GM18502 (cell line): ENCODE measurements around the gene PIGM.

Source experiments
- ATAC-seq: cut with Tn5 transposase; IDR thresholded peaks from one replicate; pipeline ENCODE4 v1.9.1; 2021; ENCODE audit warnings: mild to moderate bottlenecking; ENCODE audit not compliant: unreplicated experiment, poor library complexity

PIGM gene

DNA sequence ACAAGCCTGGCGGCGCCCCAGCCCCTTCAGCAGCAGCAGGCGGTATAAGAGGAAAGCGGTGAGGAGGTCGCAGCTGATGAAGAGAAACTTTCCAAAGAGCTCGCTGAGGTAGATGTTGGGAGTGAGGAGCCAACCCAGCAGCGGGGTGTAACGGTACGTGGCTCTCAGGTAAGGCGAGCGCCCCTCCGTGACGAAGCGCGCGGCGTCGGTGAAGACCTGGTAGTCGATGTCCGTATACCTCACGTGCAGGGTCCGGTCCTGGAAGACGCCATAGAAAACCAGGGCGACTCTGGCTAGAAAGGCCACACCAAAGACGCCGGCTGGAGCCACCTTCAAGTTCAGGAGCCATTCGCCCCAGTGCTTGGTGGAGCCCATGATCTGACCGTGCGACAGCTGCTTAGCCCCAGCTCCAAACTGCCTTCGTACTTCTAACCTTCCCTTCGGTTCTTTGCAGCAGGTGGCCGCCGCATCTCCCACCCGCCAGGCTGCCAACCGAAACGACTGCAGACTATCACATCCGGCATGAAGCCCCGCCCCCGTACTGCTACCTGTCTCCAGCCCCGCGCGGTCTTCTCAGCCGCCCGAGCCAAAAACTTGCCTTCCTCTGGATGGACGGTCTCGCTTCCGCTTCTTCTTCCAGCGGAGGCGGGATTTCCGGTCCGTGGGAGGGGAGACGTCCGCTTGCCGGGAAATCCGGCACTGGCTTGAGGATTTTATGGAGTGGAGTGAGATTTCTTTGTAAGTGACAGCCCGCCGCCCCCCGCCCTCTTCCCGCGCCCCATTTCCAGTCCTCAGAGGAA, at the start of gene PIGM:
TSS of gene PIGM (minus strand) at position 626 of the 800 bp plus-strand sequence. CDS start at position 375, 251 bp downstream.
- ATAC-seq = peak; percentile 97

DNA sequence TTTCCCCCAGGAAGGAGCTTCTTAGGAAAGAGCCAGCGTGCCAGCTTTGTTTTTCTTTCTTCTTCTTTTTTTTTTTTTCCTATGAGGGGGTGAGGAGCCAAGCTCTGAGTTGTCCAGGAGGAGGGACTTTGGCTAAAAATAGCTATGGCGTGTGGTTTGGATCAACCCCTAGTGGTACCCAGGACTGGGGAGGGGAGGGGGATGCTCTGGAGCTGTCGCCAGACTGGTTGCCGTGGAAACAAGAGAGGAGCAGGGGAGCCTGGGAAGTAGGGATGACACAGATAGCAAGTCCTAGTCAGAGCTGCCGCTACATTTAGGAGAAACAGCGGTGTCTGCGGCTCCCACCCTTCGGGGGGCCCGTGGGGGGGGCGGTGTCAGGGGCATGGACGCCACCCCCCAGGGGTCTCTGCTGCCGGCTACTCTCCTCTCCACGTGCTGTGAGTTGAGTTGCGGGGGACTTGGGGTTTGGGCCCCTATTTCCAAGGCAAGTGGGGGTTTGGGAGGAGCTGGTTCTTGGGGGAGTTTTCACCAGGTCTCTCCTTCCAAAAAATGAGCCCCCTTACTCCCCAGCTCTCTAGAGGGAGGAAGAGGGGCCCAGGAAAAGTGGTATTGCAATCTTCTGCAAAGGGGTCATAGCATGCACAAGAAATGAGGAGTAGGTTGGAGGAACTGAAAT, 49.6 kb upstream of the PIGM start, which contains the start of gene KCNJ9:
TSS of gene KCNJ9 (plus strand) at position 278 of the 676 bp plus-strand sequence. CDS start 2,493 bp downstream, outside the sequence.
- no peak for ATAC-seq

DNA sequence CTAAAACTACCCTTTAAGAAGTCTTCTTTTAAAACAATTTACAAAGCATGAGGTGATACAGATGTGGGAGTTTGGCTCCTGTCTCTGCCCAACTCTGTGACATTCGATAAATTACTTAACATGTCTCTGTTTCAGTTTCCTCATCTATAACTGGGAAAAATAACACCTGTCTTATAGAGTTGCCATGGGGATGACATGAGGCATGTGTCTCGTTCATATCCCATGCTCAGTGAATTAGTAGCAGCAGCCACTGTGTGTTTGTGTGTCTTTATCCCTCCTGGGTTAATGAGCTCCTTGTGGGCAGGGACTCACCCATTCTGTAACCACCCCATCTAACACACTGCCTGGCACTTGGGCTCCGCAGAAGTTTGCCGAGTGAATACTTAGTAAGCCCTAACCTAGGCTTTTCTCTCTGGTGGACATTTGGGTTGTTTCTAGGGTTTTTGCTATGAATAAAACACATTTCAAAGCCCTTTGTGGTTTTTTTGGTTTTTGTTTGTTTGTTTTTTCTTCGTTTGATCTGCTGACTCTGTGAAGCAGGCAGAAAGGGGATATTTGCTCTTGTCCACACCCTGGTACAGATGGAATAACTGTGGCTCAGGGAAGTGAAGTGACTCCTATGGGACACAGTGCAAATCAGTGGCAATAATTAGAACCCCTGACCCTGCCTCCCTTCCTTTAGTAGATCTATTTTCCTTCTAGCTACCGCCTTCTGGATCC, 48.8 kb upstream of the PIGM start:
- no peak for ATAC-seq

DNA sequence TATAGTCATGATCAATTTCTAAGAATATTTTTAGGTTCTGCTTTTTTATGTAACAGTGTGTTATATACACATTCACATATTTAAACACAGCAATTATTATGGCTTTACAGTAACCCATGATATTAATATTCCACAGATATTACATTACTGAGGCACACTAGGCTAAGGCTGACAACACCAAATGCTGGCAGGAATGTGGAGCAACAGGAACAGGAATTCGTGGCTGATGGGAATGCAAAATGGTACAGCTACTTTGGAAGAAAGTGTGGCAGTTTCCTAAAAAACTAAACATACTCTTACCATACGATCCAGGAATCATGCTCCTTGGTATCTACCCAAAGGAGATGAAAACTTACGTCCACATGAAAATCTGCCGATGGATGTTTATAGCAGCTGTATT, 47.7 kb upstream of the PIGM start:
- ATAC-seq = no peak

DNA sequence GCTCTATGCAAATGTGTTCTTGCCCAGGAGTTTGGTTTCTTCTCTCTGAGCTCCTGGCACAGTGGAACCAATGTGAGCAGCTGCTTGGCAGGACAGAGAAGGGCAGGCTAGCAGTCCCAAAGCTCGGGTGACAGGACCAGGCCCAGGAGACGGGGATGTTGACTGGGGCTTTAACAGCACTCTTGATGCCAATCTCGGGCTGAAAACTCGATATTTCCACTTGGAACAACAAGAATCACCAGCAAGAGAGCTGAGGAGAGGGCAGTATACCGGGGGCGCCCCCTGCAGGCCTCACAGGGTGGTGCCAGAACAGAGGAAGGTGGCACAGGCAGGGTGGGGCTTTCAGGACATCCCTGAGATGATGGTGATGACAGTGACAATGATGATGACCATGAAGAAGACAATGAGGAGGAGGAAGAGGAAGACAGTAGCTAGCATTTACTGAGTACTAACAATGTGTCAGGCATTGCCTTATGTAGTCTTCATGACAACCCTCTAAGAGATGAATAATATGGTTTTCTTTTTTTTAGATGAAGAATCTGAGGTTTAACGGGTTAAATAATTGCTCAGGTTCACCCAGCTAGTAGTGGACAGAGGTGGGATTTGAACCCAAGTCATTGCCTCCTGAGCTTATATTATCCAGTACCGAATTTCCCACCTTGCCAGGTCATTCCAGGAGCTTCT, 46.9 kb upstream of the PIGM start:
- peak; percentile 70 for ATAC-seq

DNA sequence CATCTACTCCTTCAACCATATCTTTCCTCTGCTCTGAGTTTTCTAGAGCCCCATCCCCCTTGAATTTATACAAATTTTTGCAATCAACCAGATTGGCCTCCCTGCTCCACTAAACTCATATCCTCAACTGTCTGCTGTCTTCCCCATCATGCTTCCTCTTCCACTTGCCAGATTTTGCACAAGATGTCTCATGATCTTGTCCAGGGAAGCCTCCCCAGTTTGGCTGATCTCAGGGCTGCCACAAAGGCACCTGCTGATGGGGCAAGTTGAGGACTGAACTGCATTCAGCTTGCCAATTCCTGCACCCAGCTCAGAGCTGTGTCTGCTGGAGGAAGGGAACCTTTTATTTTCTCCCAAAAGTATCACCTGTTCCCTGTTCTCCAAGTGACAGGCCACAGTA, 45.7 kb upstream of the PIGM start:
- no peak for ATAC-seq

DNA sequence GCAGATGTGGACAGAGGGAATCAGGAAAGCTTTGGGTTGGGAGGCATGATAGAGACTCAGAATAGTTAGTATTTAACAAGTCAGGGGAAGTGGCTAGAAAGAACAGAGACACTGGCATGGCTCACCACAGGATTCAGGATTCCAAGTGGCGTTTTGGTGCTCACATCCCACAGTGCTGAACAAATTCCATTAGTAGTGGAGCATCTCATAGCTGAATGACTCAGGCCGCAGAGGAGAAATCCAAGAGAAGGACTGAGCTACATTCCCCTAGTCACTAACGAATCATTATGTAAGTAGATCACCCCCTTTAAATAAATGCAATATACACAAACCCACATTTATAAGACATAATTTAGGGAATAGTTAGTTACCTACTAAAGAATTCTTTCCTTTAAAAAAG, 44.5 kb upstream of the PIGM start:
- no peak for ATAC-seq

DNA sequence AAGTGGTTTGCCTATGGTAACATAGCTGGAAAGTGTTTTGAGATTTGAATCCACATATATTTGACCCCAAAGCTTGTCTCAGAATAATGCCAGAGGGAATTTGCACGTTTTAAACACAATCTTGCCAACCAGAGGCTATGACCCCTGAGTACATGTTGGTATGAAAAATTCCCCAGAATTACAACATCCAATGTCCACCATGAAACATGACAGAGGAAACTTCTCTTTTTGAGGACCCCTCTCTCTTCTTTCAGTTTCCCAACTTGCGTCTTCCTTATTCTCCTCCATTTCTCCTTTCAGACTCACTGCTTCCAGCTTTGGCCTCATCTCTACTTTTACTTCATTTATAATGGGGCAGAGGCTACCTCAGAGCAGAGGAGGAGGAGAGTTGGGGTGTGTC, 44.0 kb upstream of the PIGM start:
- no peak for ATAC-seq

DNA sequence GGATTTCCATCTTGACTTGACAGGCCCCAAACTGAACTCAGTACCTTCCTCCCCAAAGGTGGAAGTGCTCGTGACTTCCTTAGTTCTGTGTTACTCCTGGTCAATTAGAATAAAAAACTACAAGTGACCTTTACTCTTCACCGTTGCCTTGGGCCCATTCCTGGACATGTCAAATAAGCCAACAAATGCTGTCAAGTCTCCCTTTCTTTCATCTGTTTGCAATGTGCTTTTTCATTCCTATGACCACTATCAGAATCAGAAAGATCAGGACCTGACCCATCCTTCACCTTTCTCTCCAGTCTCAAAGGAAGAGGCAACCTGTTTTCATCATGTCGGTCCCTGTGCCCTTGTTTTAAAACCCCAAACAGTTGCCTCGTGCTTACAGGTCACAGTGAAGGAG, 43.1 kb upstream of the PIGM start:
- ATAC-seq = no peak

DNA sequence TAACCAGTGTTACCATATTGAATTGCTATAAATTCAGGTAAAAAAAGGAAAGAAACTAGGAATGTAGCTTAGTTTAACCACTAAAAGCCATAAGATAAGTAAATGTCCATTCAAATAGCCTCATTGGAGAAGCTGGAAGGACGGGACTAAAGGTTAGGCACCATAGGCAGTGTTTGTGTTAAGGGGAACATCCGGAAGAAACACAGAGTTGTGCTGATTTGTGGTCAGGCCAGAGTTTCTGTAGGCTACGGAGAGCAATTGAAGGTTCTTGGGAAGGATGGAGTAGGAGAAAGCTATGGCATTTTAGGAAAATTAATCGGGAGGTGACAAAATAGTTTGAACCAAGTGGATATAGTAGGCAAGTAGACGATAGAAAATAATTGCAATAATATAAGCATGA, 39.5 kb upstream of the PIGM start:
- no peak for ATAC-seq

DNA sequence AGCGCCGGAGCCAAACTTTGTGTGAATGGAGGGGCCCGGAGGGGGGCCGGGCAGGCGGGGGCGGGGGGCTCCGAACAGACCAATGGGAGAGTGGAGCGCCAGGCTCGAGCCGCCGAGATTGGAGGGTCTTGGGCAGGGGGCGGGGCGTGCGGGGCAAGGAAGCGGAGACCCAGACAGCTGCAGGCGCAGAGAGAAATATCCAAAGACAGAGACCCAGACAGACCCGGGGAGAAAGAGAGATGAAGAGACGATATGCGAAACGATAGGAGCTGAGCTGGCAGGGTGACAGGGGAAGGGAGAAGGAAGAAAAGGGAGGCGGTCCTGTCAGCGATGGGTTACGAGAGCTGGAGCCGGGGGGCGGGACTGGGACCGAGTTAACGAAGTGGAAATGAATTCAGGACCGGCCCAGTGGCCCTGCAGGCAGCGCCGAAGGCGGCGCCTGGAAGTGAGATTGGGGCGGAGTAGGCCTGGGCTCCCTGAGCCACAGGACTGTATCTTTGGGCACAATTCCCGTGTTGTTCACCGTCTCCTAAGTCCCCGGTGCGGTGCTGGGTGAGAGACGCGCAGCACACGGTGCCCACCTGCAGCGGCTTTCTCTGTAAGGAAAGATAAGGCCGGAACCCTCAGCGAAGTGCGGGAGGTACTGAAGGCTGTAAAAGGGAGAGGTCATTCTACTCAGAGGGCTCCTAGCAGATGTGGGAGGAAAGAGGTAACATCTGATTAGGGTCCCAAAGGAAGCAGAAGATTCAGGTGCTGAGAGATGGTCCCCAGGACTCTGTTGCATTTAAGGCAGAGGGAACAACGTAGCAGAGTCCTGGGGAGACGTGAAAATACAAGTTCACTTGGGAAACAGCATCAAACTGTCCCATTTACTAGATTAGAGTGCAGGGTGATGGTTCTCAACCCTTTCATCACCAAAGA, 38.7 kb upstream of the PIGM start:
- peak; percentile 58 for ATAC-seq

DNA sequence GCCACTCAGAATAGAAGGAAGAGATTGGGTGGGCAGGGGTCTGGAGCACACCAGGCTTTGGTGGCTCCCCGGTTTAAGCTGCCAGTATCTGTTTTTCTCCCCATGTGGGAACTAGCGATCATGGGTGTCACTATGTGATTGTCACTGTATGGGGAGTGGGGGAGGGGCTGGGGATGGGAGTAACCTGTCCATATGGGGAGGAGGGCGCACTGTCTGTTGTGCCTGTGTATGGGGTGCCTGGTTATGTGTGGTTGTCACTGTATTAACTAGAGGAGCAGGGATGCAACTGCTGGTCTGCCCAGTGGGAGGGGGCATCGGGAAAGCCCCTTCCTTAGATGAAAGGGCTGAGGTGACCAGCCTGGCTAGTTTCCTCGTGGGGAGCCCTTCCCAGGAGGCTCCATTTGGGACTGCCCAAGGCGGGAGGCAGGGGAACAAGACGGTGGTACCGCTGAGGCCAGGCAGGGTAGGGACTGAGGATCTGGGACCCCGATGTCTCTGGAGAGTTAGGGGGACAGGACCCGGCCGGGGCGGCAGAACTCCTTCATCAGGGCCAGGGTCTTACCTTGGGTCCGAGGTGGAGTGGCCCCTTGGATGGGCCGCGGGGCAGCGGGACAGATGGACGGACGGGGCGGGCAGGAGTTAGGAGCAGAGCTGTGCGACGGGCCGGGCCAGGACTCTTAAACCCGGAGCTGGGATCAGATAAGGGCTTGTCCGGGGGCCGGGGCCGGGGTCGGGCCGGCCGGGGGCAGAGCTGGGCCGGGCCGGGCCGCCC, 37.9 kb upstream of the PIGM start, which contains the start of gene KCNJ10:
TSS of gene KCNJ10 (minus strand) at position 701 of the 772 bp plus-strand sequence. CDS start 27,628 bp downstream, outside the sequence.
- ATAC-seq = no peak

DNA sequence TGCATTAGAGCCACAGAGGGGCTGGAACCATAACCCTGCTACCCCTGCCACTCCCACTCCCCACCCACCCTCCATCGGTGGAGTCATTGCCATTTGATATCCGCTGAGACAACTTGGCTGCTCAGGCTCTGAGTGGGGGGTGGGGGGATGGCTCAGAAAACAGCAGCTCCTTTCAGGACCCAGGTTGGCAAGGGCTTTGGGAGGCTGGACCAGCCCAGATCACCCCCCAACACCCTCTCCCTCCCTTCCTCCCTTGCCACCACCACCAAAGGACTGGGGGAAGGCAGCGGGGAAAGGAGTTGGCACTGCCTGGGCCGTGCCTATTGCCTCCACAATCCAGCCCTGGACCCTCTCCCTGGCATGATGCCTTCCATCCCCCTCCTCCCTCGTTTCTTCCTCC, 36.4 kb upstream of the PIGM start:
- no peak for ATAC-seq

DNA sequence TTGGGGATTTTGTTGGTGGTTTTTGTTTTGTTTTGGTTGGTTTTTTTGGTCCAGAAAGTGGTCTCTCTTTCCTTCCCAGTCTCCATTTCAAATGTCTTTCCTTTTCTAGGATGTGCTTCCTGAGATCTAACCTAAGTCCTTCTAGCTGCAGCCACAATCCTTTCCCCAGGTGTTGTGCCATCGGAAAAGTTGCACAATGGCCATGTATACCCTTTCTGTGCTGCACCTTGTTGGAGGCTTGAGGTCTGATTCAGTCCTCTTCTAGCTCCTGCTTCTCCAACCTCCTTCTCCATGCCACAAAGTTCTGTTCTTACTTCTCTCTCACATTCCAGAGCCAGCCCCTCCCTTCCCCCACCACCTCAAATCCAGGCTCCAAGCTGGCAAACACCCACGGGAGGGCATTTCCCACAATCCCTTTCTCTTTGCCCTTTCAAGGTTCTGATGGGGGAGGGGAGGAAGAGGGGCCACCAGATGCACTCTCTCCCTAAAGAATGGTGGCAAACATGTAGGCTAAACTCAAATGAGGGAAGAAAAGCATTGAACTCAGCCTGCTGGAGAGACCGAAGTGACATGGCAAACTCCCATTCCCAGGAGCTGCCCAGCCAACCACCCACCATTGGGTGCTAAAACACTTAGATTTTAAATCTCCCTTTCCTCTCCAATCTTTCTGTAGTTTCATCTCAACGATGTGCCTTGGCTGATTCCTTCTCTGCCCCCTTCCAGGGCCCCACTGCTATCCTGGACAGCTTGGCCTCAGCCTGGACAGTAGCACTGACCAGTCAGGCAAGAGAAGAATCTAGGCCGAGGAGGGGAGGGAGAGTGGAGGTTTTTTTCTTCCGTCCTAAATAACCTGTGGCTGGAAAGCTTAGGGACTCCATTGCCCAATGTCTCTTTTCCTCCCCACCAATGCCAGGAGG, 35.3 kb upstream of the PIGM start:
- no peak for ATAC-seq

DNA sequence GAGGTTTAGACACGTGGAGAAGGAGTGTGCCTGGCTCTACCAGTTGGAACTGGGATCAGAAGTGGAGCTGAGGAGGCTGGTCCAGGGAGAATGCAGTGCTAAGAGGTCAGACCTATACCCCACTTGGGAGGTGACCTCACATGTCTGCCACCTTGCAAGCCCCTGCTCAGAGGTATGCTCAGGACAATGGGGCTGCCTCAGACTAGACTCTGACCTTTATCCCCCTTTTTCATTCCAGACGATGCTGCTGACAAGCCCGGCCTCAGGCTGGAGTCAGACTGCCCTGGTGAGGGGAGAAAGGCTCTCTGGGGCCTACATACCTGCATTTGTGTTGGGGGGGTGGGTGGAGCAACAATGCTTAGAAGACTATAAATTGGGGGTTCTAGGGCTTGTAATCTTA, 33.0 kb upstream of the PIGM start:
- no peak for ATAC-seq

DNA sequence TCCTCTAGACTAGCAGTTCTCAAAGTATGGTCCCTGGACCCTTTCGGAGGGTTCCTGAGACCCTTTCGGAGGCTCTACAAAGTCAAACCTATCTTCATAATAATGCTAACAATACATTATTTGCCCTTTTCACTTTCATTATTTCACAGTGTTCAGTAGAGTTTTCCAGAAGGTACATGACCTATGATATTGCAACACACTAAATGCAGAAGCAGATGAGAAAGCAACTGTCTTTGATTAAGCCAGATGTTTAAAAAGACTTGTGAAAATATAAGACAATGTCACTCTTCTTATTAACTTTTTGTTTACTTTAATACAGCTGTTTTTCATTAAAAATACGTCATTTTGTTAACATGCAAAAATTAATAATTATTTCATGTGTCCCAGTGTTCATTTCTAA, 32.4 kb upstream of the PIGM start:
- no peak for ATAC-seq

DNA sequence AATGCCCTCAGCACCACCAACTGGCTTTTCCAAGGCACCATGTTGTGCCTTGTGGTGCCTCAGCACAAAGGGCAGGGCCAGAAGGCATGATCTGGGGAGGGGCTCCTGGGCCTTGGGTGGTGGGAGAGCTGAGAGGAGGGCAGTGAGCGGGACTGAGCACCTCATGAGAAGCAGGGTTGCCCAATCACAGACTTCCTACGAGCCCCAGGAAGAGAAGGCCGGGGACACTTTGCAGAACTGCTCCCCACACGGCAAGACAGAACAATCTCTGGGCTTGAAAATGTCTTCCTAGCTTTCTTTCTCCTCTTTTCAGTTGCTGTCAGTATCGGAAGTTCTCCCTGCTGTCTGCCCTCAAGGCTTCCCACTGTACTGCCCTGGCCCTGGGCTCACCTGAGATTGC, 31.4 kb upstream of the PIGM start:
- no peak for ATAC-seq

DNA sequence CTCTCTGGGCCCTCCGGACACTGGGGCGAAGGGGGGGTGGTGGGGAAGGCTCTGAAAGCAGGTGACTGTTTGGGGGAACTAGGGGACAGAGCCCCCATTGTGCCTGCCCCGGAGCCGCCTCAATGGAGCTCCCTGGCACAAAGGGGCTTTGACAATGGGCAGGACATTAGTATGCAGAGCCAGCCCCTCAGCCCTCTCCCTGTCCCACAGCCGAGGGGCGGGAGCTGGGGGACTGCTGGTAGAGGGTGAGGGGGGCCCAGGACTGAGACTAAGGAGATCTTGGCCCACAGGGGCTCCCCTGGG, 30.4 kb upstream of the PIGM start:
- no peak for ATAC-seq
